ENCODE results near the gene NR6A1.

NR6A1 gene

DNA sequence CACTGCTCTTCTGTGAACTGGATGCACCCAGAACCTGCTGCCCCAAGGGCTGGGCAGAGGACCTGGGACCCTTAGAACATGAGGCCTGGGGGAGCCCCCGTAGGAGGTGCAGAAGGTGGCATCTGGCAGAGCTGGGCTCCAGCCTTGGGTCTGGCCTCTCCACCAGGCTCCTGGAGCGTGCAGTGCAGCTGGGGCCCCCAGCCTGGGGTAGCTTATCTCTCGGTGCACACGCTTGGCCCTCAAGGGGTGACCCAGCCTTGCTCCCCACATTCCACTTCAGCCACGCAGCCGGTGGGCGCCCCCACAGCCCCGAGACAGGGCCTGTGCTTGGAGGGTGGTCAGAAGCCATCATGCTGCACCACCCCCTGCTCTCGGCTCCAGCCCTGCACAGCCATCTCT is 258.3 kb downstream of the NR6A1 start:
- DNase-seq = no peak

DNA sequence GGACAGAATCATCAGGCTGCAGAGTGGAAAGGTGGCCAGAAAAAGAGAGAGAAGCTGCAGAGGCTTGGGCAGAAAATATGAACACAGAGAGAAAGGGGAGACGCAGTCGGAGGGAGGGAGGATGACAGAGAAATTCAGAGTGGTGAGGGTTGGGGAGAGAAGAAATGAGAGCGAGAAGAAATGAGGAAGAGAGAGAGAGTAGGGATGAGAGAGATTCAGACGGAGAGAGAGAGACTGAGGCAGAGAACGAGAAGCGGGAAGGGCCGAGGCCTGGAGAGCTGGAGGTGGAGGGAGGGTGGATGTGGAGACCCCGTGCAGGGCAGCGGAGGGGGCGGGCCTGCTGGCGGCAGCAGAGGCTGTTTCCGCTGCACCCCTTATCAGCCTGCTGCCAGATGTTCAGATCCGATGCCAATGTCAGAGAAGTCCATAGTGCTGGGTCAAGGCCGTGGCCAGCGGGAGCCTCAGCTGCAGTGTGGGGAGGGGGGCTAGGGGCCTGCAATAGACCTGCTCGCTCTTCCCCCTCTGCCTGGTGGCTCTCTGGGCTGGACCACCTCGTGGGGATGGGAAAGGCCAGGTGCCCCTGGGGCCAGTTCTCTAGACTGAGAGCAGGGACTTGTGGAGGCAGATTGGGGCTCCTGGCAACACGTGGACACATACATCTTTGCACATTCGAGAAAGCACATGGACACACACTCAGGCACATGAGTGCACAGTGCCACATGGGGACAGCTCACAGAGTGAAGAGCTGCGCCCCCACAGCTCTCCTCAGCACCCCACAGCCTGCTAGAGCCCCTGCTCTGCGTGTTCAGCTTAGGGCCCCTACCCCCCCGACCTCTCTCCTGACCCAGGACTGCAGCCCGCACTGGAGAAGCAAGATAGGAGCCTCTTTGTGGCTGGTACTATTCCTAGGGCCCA is 259.0 kb downstream of the NR6A1 start:
- no peak for DNase-seq

DNA sequence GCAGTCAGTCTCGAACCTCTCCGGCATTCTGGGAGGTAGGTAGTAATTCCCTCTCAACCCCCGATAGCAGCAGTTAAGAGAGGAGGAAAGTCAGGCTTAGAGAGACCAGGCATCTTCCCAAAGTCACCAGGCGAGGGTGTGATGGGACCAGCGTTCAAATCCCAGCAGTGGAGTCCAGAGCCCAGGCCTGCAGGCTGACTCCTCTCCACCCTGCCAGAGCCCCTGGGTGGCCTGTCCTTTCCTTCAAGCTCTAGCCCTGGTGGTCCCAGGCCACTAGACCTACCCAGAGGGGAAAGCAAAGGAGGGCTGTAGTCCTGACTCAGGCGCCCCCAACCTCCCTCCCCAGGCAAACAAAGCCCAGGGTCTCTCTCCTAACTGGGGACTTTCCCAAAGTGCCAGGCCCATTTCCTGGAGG is 259.7 kb downstream of the NR6A1 start:
- no peak for DNase-seq

DNA sequence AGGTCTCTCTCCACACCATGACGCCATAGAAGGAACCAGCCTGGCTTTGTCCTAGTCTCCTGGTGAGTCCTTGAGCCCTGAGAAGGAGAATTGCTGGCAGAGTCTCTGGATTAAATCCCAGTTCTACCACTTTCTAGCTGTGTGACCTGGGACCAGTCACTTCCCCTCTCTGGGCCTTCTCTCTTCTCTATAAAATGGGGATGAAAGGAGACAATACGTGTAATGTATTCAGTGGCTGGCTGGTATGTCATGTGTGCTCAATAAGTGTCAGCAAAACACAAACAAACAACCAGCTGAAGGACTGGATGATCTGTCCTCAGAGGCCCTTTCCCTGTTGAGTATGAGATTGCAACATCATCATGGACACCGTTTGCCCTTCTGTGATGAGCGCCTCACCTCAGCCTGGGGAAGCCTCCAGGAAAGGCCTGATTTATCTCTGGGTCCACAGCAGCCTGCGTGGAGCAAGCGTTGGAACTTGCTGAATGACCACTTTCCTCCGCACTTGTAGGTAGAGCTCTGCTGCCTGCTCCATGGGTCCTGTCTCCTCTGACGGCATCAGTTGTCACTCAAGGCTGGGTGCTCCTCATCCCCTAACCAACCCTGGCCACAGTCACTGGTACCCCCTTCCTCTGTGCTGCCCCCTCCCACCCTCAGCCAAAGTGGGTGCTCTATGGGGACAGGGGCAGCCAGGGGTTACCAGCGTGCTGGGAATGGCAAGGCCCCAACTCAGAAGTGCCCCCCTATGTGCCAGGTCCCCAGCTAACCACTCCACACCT is 260.3 kb downstream of the NR6A1 start:
- DNase-seq = no peak

DNA sequence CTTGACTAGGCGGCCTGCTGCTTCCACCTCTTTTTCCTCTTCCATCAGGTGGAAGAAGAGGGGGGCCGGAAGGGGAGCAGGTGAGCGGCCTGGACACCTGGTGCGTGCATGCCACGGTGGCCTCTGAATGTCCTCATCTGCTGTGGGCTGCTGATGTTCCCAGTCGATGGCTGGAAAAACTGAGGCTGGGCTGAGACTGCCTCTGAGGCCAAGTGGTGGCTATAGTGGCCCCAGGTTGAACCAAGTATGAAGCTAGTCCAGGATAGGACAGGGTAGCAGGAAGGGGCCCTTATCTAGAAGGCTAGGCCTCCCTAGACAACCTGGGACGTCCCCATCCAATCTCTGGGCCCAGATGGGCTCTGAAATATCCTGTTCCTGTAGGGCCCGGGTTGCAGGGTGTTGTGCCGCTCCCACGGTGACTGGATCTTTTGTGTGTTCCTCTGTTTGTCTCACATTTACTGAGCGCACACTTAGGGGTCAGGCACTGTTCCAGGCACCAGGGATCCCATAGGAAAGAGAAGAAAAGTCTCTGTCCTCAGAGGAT is 263.2 kb downstream of the NR6A1 start:
- no peak for DNase-seq

DNA sequence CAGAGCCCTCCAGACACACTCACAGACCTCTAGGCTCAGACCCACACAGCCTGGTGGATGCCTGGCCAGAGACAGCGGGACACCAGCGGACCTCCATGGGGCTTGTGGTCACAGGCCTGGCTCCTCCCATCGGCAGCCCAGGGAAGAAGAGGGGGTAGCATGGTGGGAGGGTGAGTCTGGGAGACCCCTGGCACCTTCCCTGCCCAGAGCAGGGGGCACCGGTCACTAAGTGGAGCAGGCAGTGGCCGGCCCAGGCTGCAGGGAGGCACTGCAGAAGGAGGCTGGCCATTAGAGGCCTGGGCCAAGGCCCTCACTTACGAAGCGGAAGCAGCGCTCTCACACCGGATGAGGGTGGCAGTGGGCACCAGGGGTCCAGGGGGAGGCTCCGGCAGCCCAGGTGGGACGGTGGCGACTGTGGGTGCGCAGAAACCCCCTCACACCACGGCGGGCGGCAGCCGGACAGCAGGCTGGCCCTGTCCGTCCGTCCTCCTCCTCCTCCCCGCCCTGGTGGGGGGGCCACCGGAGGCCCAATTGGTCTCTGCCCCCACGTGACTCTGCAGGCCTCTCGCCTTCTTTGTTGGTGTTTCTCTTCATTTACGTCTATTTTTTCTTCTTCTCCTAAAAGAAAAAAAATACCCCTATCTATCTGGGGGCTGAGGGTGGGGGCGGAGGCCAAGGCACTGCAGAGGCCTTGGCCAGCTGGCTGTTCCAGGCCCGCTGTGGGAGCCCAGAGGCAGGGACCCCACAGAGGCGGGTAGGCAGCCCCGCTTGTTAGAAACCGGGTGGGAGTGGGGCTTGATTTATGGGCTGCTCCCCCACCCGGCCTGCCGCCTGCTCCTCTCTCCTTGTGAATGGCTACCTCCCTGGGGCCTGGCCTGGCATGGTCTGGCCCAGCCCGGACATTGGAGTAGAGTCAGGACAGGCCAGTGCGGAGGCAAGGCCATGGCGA is 263.9 kb downstream of the NR6A1 start, which contains the start of gene NR5A1:
Gene NR5A1, minus strand, starts transcription at position 469 of the 949 bp plus-strand sequence. CDS start 4,004 bp downstream, outside the sequence.
- no peak for DNase-seq

DNA sequence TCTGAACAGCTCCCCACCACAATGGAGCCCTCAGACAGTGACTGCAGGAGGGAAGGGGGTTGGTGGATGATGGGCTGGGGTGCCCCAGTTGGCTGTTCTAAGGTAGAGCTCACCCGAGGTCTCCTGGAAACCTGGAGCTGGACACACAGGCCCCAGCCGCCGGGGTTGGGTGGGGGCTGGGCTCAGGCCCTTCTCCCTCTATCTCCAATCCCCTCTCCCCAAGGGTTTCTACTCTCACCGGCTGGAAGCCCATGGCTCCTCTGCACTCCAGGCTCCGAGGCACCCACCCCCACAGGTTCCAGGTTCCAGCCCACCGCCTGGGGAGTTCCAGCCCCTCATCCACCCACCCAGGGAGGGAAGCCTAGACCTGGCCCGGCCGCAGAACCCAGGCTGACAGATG is 264.7 kb downstream of the NR6A1 start:
- DNase-seq = no peak

DNA sequence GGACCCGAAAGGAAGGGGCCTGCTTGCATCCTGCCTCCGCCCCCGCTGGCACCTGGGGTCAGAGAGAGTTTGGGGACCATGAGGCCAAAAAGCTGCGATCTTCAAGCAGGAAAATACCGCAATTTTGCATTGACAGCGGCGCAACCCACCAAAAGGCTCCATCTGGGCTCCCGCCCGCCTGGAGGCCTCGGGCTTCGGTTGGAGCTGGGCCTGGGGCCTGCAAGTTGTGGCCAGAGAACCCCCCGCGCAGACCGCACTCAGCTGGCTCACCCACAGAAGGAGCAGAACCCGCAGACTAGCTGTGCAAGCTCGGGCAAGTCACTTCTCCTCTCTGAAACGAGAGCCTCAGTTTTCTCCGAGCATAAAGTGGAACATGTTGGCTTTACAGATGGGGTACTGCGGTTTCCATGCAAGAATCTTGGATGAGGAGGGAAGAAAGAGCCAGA is 265.2 kb downstream of the NR6A1 start:
- DNase-seq = no peak

DNA sequence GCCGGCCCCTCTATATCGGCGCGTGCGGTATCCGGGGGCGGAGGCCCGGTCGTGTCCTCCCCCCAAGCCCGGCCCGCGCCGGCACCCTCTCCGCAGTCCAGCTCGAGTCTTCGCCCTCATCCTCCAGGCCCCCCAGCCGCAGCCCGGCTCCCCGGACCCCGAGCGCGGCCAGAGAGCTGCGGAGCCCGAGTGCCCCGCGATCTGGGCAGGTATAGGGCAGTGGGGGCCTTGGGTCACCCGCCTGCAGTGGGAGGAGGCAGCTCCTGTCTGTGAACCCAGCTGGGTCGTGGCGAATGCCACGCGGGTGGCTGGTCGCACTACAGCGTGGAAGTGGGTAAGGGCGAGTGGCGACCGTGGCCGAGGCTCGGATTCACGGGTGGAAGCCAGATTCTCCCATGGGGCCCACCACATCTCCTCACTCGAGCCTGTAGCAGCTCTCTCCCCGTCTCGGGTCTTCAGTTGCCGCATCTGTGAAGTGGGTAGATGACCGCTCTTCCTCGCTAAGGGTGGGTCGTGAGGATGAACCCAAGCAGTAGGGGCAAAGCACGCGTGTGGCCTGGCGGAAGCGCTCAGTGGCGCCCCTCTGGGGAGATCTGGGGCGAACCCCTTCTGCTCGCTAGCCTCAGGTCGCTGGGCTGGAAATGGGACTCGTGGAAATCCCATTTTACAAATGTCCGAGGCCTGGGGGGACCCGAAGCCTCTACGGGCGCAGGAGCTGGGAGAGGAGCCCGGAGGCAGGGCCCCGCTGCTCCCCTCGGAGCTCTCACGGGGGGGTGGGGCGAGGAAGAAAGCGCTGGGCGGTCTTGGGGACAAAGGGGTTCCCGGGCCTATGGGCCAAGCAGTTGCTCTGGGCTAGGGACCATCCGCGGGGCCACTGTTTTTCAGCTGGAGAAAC is 265.9 kb downstream of the NR6A1 start:
- no peak for DNase-seq

DNA sequence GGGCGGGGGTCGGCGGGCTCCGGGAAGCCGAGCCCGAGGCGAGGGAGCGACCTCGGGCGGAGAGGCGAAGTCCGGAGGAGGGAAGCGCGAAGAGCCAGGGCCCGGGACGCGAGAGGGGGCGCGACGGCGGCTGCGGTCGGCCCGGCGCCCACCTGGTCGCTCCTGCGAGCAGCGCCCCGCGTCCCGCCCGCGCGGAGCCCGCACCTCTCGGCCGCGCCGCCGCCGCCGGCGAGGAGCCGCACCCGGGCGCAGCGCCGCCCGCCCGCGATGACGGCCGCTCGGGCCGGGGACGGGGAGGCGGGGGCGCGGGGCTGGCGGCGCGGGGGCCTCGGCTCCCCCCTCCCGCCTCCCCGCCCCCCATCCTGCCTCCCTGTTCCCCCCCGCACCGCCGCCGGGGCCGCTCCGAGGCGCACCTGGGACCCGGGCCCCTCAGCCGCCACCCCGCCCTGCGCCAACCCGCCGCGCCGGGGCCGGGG is 266.5 kb downstream of the NR6A1 start:
- DNase-seq = no peak

DNA sequence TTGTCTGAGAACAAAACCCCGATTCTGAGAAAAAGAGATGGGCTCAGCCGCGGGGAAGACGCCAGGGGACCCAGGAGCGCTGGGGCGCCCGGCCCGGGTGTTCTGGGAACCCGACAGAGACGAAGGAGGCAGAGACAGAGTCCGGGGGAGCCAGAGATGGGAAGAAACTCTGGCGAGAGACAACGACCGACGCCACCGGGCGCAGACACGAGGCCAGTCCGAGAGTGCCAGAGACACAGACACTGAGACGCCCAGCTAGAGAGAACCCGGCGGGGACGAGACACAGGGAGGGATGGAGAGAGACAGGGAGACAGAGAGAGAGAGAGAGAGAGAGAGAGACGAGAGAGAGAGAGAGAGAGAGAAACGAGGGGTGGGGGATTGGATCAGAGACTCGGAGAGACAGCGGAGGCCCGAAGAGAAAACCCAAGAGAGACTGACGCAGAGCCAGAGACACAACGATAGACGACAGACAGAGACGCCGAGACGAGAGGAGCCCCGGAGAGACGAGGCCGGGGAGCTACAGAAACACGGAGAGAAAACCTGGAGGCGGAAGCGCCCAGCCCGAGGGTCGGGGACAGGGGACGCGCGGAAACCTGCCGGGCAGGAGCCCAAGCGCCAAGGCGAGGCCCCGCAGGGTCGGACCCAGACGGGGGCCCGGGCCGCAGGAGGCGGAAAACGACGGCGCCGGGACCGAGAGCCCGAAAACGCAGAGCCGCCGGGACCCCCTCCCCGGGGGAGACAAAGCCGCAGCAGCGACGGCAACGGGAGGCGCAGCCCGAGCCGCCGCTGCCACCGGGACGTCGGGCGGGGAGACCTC is 267.2 kb downstream of the NR6A1 start:
- no peak for DNase-seq

DNA sequence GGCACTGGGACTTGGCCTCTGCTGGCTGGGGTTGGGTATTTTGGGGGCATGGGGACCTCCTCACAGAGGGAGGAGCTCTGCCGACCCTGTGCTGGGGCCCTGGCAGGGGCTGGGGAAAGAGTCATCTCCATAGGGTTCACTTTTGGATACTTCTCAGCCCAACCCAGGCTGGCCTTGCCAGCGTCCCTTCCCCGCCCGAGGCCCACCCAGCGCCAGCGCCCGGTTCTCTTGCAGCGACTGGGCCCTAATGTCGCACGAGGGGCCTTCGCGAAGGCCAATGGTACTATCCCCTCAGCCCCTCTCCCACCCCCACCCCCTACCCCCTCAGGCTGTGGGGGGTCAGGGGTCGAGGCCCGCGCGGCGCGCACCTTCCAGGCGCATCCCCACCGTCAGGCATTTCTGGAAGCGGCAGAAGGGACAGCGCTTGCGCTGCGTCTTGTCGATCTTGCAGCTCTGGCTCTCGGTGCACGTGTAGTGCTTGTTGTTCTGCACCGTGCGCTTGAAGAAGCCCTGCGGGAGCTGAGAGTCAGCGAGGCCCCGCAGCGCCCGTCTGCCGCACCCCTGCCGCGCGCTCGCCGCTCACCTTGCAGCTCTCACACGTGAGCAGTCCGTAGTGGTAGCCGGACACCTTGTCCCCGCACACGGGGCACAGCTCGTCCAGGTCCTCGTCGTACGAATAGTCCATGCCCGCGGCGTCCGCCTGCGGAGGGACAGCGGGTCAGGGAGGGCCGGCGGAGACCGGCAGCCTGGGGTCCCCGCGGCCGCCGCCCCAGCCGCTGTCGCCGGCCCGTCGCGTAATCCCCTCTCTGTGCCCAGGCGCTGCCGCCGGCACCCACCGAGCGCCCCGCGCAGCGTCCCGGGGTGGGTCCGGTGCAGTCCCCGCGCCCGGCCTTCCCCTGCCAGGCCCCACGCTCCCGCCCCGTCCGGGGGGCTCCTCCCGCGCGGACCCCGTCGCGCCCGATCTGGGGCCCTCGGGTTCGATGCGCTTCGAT is 268.1 kb downstream of the NR6A1 start:
- DNase-seq = no peak

DNA sequence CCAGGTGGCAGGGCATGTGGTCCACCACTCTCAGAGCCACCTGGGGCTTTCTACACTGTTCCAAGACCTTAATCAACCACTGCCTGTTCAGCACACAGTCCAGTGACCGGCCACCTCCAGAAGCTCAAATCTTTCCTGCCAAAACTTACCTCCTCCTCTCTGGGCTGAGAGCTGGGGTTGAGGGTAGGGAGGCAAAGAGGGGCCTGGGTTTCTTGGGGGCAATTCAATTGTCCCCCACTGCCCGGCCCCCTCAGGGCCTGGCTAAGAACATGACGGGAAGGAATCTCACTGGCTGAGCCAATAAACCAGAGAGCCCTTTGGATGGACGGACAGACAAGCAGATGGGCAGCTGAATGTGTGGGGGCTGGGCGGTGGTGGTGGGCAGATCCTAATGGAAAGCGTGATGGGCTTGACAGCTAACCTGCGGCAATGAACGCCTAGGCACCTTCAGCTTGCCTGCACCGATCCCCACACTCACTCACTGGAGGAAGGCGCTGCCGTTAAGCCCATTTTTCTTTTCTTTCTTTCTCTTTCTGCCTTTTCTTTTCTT is 269.3 kb downstream of the NR6A1 start:
- no peak for DNase-seq

DNA sequence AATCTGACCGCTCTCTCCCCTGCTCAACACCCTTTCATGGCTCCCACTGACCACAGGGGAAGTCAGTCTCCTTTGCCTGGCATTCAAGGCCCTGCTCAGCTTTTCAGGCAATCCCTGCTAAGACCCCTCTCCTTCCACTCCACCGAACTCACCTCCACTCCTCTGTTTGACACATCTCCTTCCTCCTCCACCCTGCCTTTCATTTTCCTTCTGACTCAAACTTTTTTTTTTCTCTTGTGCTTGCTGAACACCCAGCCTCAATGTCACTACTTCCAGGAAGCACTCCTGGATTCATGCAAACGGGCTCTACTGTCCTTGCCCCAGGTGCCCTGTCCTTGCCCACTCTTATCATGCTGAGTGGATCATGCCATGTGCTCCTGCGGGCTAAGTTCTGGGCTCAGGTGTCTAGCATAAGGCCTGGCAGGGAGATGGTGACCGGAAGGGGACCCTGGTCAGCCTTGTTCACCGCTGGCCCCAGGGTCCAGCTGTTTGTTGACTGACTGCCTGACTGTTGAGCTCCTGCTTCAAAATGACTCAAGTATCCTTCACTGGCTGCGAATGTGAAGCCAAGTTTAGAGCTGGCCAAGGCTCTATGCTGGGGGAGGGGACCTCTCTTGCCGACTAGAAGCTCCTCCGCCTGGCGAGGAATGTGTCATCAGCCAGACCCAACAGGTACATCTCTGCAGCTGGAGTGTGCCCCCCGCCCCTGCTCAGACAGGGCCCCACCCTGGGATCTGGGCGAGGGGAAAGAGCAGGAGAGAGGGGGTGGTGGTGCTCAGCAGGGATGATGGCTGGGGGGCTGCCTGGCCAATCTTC is 270.1 kb downstream of the NR6A1 start:
- DNase-seq = no peak

DNA sequence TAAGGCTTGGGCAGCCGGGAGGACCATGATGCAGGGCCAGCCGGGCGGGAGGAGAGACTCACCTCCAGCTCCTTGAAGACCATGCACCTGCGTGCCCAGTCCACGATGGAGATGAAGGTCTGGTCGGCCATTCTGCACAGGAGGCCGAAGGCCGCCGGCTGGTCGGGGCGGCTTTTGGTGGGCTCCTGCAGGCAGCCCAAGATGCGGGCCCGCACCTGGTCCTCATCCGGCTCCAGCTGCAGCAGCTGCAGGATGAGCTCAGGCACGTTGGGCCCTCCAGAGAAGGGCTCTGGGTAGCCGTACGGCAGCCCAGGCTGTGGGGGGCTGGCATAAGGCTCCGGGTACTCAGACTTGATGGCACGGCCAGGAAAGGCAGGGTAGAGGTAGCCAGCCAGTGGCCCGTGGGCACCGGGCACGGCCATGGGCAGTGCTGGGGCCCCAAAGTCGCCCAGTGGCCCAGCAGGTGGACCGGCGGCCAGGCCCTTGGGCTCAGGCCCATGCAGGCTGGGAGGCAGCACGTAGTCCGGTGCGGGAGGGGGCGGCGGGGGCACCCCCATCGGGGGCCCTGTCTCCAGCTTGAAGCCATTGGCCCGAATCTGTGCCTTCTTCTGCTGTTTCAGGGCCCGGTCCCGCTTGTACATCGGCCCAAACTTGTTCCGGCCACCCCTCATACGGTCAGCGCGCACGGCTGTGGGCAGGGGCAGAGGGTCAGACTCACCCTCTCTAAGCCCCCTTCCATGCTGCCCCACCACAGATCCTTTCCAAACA is 270.9 kb downstream of the NR6A1 start:
- DNase-seq = no peak

DNA sequence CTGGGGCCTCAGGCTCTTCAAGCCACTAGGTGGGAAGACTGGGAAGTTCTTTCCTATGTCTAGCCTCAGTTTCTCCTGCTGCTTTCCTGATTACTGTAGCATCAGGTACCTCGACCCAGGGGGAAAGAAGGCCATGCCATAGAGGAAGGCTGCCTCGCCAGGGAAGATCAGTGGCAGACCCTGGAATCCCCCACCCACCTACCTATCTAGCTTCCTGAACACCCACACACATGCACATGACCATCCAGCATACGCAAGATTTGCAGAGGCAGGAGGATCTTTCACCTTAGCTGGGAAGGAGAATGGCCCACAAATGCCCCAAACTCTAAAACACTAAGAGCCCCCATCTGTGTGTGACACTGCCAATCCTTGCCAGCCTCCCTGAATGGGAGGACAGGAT is 271.9 kb downstream of the NR6A1 start:
- no peak for DNase-seq
